Thymus (tissue), 11 donors: ENCODE results near the gene KIAA0040. TPM values are rescaled to one million over a fixed set of nuclear protein-coding genes. Genes with fewer than 3 reads are reported as not detected.

Experiments
- DNase-seq, 9 donors: peaks; one replicate each; pipeline ENCODE4 v3.0.0-alpha.2; 2013; ENCODE audit warnings: low spot score in 9 of 9, low read depth in 6 of 9, missing footprints in 1 of 9
- H3K27ac ChIP-seq, 2 donors: one replicate each; pipeline ENCODE4 v1.5.1; 2013; ENCODE audit warnings: control low read depth in 1 of 2, low read depth in 1 of 2, low read length in 1 of 2, mild to moderate bottlenecking in 1 of 2, moderate library complexity in 1 of 2
- H3K27me3 ChIP-seq, 2 donors: one replicate each; pipeline ENCODE4 v1.5.1; 2013; ENCODE audit warnings: low read length in 1 of 2; ENCODE audit not compliant: control insufficient read depth in 2 of 2, insufficient read depth in 1 of 2
- H3K36me3 ChIP-seq, 2 donors: one replicate each; pipeline ENCODE4 v1.5.1; 2013; ENCODE audit warnings: low read length in 1 of 2, mild to moderate bottlenecking in 1 of 2, moderate library complexity in 1 of 2; ENCODE audit not compliant: control insufficient read depth in 2 of 2, insufficient read depth in 2 of 2
- H3K4me1 ChIP-seq, 2 donors: one replicate each; pipeline ENCODE4 v1.5.1; 2013; ENCODE audit warnings: low read length in 2 of 2; ENCODE audit not compliant: control insufficient read depth in 2 of 2, insufficient read depth in 2 of 2
- H3K4me3 ChIP-seq, 2 donors: one replicate each; pipeline ENCODE4 v1.5.1; 2013; ENCODE audit warnings: low read length in 2 of 2, control low read depth in 1 of 2, mild to moderate bottlenecking in 1 of 2
- H3K9me3 ChIP-seq, 2 donors: one replicate each; pipeline ENCODE4 v1.5.1; 2013; ENCODE audit warnings: low read length in 1 of 2, mild to moderate bottlenecking in 1 of 2; ENCODE audit not compliant: control insufficient read depth in 2 of 2, insufficient read depth in 1 of 2
- WGBS: extraction: QIAGEN DNeasy Blood & Tissue Kit; methylation state at CpG from one replicate; pipeline ENCODE4 v1.1.7; 2013; 5-methylcytosine and 5-hydroxymethylcytosine counted together
- polyA plus RNA-seq: library from polyadenylated mRNA; stranded (reverse); fragments of 200-250 nt; gene quantifications from one replicate; pipeline ENCODE4 v1.2.3, GENCODE V29; 2013
- total RNA-seq: library from RNA; stranded (reverse); fragments of 120-200 nt; gene quantifications from one replicate; pipeline ENCODE4 v1.2.4, GENCODE V29; 2013
- donor health status: healthy.

The KIAA0040 gene
- total and polyA plus RNA-seq, 2 donors, result 12.7 to 14.4 TPM

GRCh38 chr1:175220853-175221556 lies 28.4 kb upstream of the KIAA0040 start:
- DNase-seq, result no peak
- WGBS, result 86% methylated on average over 11 of the region's 11 CpGs
- no peak overlapping the region for H3K4me3 ChIP-seq
- no peaks in the 10 kb centered on the region for H3K27me3 ChIP-seq
- H3K36me3 ChIP-seq, result no peaks in the 10 kb centered on the region
- H3K27ac ChIP-seq, result no peak overlapping the region
- no peaks in the 10 kb centered on the region for H3K9me3 ChIP-seq
- H3K4me1 ChIP-seq, result peaks cover 2 to 10% of the 10 kb centered on the region in 2 donors

DNA sequence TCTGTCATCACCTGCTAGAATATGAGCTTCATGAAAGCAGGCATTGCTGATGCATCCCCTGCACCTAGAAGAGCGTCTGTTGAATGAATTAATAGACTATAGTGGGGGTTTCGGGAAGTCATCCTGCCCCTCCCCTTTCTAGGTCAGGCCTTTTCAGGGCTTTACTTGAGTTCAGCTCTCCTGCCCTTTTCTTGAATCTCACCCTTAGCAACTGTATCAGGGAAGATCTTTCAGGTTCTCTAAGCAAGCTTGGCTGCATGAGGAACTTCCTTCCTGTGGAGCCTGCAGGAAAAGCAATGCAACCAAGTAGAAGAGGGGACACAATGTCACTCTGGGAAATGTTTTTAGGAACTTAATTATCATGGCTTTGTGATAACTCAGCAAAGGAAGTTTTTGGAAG lies 27.2 kb upstream of the KIAA0040 start:
- Histone ChIP-seq H3K36me3 (no peaks in the 10 kb centered on the region), H3K9me3 (no peaks in the 10 kb centered on the region), H3K4me3 (no peak overlapping the region), H3K27me3 (no peaks in the 10 kb centered on the region), H3K27ac (no peak overlapping the region), H3K4me1 (peaks cover 2 to 10% of the 10 kb centered on the region in 2 donors)
- 96% methylated on average over 2 of the region's 2 CpGs for whole genome bisulfite sequencing
- no peak for DNase-seq

DNA sequence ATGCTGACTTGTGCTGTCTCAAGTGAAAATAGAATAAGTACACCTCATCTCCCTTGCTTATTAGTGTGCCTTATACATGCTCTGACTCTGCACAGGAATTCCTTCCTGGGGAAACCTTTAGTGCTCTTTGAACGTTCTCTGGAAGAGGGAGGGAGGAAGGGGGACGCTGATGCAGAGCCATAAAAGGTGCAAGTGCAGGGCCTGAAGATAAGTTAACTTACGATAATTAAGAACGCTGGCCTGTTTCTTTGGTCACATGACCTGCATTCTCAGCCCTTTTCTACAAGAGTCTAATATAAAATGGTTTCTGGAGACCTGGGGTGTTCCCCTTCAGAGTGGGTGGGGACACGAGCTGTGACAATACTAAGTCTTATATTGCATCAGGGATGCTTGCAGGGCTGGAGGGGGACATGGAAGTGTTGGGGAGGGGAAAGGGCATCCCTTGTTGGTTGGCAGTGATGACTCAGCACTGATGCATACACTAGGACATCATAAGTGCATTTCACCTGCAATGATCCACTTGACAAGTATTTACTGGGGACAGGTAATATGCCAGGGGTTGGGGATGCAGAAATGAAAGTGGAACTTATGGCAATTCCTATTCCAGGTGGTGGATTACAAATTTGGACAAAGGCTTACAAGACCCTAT lies 26.3 kb upstream of the KIAA0040 start:
- H3K9me3 ChIP-seq, result no peaks in the 10 kb centered on the region
- H3K36me3 ChIP-seq, result no peaks in the 10 kb centered on the region
- no peaks in the 10 kb centered on the region for H3K27me3 ChIP-seq
- no peak overlapping the region for H3K27ac ChIP-seq
- DNase-seq, result no peak
- WGBS, result 95% methylated on average over 5 of the region's 5 CpGs
- H3K4me3 ChIP-seq, result no peak overlapping the region
- peaks cover 2 to 10% of the 10 kb centered on the region in 2 donors for H3K4me1 ChIP-seq

DNA sequence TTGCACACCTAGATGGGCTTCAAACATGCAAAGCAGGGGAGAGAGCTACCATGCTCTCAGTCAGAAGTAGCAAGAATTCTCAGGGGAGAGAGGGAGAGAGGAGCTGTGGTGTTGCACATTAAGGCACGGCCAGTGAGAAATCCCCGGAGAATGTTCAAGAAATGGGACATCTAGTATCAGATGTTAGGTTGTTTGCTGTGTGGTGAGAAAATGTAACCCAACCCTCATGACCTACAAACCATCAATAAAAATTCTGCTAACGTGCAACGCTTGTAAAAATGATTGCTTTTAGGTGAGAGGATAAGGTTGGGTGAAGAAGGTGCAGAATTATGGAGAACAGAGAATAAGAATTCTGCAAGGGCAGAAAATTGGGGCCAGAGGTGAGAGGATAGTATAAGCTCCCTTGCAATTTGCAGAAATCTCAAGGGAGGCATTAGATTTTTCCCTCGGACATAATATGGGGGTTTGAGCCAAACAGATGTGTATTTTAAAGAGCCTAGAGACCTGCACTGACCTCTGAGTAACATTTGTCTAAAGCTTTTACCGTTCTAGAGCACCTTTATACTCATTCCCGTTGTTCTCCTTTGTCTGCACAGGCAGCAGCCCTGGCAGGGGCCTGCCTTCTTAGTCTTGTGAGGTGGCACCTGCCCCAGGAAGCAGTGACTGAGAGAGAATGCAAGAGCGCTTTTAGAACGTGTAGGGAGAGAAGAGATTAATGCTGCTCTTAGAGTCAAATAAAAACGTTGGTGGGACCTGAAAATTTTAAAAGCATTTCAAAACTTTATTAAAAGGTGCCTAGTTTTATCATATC lies 25.4 kb upstream of the KIAA0040 start:
- Histone ChIP-seq H3K36me3 (no peaks in the 10 kb centered on the region), H3K4me3 (no peak overlapping the region), H3K9me3 (no peaks in the 10 kb centered on the region), H3K27ac (no peak overlapping the region), H3K27me3 (no peaks in the 10 kb centered on the region), H3K4me1 (peaks cover 2 to 10% of the 10 kb centered on the region in 2 donors)
- WGBS, result 85% methylated on average over 10 of the region's 10 CpGs
- no peak for DNase-seq

- Histone ChIP-seq H3K9me3 (no peaks in the 10 kb centered on the region), H3K36me3 (no peaks in the 10 kb centered on the region), H3K27ac (no peak overlapping the region), H3K4me3 (no peak overlapping the region), H3K27me3 (no peaks in the 10 kb centered on the region), H3K4me1 (peaks cover 6 to 12% of the 10 kb centered on the region in 2 donors)
- DNase-seq, result no peak
- WGBS, result 94% methylated on average over 2 of the region's 2 CpGs
These were observed 23.9 kb upstream of the KIAA0040 start for GRCh38 chr1:175216444-175216843.

GRCh38 chr1:175211656-175212055 lies 19.1 kb upstream of the KIAA0040 start:
- no peak overlapping the region for H3K27ac ChIP-seq
- 95% methylated on average over 1 of the region's 1 CpG for WGBS
- H3K9me3 ChIP-seq, result no peaks in the 10 kb centered on the region
- H3K27me3 ChIP-seq, result no peaks in the 10 kb centered on the region
- peaks cover 27 to 30% of the 10 kb centered on the region in 2 donors for H3K4me1 ChIP-seq
- no peak for DNase-seq
- no peak overlapping the region for H3K4me3 ChIP-seq
- no peaks in the 10 kb centered on the region for H3K36me3 ChIP-seq

DNA sequence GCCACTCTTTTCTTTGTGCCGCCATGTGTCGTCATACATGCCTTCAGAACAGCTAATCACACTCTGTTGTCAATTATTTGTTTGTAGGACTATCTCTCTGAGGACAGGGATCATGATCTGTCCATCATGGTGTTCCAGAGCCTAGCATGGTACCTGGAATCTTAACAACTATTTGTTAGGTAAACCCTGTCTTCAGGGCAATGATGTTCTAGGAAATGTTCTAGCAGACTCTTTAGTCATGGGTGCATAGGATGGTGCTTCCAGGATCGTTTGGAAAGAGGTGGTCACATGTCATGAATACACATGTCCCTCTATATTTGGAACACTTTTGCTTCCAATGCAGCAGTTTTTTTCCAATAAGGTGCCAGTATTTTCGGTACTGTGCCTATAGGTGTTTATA lies 18.2 kb upstream of the KIAA0040 start:
- no peaks in the 10 kb centered on the region for H3K9me3 ChIP-seq
- no peak overlapping the region for H3K27ac ChIP-seq
- H3K27me3 ChIP-seq, result no peaks in the 10 kb centered on the region
- whole genome bisulfite sequencing, result 81% methylated on average over 4 of the region's 4 CpGs
- H3K4me3 ChIP-seq, result no peak overlapping the region
- H3K36me3 ChIP-seq, result no peaks in the 10 kb centered on the region
- H3K4me1 ChIP-seq, result peaks cover 27 to 30% of the 10 kb centered on the region in 2 donors
- no peak for DNase-seq

DNA sequence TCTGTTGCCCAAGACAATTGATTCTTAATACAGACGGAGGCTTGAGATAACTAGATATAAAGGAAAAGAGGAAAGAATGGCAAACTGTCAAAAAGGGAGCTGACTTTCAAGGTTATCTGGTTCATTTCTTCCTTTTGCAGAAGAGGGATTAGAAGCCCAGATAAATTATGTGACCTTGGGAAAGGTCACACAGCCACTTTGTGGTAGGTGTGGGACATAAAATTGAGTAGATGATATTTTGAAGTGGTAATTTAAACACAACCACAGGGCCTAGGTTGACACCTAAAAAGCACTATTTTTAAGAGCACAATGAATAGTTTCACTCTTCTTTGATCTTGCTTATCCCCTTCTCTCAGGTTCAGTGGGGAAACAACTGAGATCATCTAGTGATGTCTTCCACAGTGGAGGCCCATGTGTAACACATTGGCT lies 16.9 kb upstream of the KIAA0040 start:
- Histone ChIP-seq H3K4me1 (peaks cover 27 to 30% of the 10 kb centered on the region in 2 donors), H3K4me3 (peak overlapping the region in 1 of 2 donors; percentile 19), H3K9me3 (no peaks in the 10 kb centered on the region), H3K27me3 (no peaks in the 10 kb centered on the region), H3K36me3 (no peaks in the 10 kb centered on the region), H3K27ac (peak overlapping the region; percentile 93 to 97)
- peak in 3 of 9 donors; percentile 35 to 75 (median 54) for DNase-seq
- WGBS, result 11% methylated on average over 1 of the region's 1 CpG
